HEK293 (cell line): ENCODE data around the gene INCA1.

ENCODE experiments used
- ELK4 ChIP-seq: IDR thresholded peaks from 2 replicates; pipeline ENCODE4 v1.6.1; 2011; ENCODE audit warnings: mild to moderate bottlenecking, low read depth, low read length, borderline replicate concordance
- KLF7 ChIP-seq: fragments of 450-650 bp; formaldehyde crosslinking; IDR thresholded peaks from 2 replicates; pipeline ENCODE4 v1.5.1; 2016; ENCODE audit warnings: missing biosample characterization, missing genetic modification characterization, borderline replicate concordance
- REST ChIP-seq: fragments of 450-650 bp; formaldehyde crosslinking; IDR thresholded peaks from 2 replicates; pipeline ENCODE4 v1.5.1; 2016; ENCODE audit warnings: missing biosample characterization, missing genetic modification characterization
- ZBTB7A ChIP-seq: fragments of 450-650 bp; formaldehyde crosslinking; IDR thresholded peaks from 2 replicates; pipeline ENCODE4 v1.5.1; 2016; ENCODE audit warnings: low read depth, missing biosample characterization, missing genetic modification characterization
- ZNF610 ChIP-seq: fragments of 450-650 bp; formaldehyde crosslinking; IDR thresholded peaks from 2 replicates; pipeline ENCODE4 v1.5.1; 2016; ENCODE audit warnings: missing biosample characterization, missing genetic modification characterization, borderline replicate concordance
- TF ChIP-seq, protein P1 (sequence below): fragments of 450-650 bp; formaldehyde crosslinking; optimal IDR thresholded peaks from 2 replicates; pipeline ENCODE3; 2016; ENCODE audit warnings: missing biosample characterization, mild to moderate bottlenecking, missing genetic modification characterization
- TF ChIP-seq, protein P2 (sequence below): fragments of 450-650 bp; formaldehyde crosslinking; conservative IDR thresholded peaks from 2 replicates; pipeline ENCODE4 v1.5.1; 2016; ENCODE audit warnings: low read depth, missing biosample characterization, missing genetic modification characterization
- TF ChIP-seq, protein P3 (sequence below): fragments of 450-650 bp; formaldehyde crosslinking; IDR thresholded peaks from 2 replicates; pipeline ENCODE4 v1.5.1; 2016; ENCODE audit warnings: missing biosample characterization, missing genetic modification characterization
- TF ChIP-seq, protein P4 (sequence below): fragments of 450-650 bp; formaldehyde crosslinking; IDR thresholded peaks from 2 replicates; pipeline ENCODE4 v1.5.1; 2016; ENCODE audit warnings: missing biosample characterization, missing genetic modification characterization

DNA sequence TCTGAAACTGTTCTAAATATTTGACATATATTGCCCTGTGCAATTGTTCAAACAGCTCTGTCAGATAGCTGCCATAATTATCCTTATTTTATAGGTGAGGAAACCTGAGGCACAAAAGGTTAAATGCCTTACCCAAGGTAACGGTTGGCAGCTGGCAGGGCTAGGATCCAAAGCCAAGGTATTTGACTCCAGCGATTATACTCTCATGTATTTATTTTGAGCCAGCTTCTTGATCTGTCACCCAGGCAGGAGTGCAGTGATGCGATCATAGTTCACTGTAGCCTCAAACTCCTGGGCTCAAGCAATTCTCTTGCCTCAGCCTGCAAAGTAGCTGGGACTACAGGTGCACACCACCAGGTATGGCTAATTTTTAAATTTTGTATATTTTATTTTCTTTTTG is 39.2 kb downstream of the INCA1 start:
- TF ChIP-seq, protein P1, sequence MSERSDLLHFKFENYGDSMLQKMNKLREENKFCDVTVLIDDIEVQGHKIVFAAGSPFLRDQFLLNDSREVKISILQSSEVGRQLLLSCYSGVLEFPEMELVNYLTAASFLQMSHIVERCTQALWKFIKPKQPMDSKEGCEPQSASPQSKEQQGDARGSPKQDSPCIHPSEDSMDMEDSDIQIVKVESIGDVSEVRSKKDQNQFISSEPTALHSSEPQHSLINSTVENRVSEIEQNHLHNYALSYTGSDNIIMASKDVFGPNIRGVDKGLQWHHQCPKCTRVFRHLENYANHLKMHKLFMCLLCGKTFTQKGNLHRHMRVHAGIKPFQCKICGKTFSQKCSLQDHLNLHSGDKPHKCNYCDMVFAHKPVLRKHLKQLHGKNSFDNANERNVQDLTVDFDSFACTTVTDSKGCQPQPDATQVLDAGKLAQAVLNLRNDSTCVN, result no peak
- no peak for TF ChIP-seq ELK4
- TF ChIP-seq, protein P2, sequence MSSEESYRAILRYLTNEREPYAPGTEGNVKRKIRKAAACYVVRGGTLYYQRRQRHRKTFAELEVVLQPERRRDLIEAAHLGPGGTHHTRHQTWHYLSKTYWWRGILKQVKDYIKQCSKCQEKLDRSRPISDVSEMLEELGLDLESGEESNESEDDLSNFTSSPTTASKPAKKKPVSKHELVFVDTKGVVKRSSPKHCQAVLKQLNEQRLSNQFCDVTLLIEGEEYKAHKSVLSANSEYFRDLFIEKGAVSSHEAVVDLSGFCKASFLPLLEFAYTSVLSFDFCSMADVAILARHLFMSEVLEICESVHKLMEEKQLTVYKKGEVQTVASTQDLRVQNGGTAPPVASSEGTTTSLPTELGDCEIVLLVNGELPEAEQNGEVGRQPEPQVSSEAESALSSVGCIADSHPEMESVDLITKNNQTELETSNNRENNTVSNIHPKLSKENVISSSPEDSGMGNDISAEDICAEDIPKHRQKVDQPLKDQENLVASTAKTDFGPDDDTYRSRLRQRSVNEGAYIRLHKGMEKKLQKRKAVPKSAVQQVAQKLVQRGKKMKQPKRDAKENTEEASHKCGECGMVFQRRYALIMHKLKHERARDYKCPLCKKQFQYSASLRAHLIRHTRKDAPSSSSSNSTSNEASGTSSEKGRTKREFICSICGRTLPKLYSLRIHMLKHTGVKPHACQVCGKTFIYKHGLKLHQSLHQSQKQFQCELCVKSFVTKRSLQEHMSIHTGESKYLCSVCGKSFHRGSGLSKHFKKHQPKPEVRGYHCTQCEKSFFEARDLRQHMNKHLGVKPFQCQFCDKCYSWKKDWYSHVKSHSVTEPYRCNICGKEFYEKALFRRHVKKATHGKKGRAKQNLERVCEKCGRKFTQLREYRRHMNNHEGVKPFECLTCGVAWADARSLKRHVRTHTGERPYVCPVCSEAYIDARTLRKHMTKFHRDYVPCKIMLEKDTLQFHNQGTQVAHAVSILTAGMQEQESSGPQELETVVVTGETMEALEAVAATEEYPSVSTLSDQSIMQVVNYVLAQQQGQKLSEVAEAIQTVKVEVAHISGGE (tag by site-specific recombination), result no peak
- TF ChIP-seq ZNF610 (tag by site-specific recombination), result no peak
- no peak for TF ChIP-seq KLF7 (tag by site-specific recombination)
- no peak for TF ChIP-seq REST (tag by site-specific recombination)
- TF ChIP-seq, protein P3, sequence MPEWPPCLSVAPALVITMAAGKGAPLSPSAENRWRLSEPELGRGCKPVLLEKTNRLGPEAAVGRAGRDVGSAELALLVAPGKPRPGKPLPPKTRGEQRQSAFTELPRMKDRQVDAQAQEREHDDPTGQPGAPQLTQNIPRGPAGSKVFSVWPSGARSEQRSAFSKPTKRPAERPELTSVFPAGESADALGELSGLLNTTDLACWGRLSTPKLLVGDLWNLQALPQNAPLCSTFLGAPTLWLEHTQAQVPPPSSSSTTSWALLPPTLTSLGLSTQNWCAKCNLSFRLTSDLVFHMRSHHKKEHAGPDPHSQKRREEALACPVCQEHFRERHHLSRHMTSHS (tag by site-specific recombination), result no peak
- TF ChIP-seq, protein P4, sequence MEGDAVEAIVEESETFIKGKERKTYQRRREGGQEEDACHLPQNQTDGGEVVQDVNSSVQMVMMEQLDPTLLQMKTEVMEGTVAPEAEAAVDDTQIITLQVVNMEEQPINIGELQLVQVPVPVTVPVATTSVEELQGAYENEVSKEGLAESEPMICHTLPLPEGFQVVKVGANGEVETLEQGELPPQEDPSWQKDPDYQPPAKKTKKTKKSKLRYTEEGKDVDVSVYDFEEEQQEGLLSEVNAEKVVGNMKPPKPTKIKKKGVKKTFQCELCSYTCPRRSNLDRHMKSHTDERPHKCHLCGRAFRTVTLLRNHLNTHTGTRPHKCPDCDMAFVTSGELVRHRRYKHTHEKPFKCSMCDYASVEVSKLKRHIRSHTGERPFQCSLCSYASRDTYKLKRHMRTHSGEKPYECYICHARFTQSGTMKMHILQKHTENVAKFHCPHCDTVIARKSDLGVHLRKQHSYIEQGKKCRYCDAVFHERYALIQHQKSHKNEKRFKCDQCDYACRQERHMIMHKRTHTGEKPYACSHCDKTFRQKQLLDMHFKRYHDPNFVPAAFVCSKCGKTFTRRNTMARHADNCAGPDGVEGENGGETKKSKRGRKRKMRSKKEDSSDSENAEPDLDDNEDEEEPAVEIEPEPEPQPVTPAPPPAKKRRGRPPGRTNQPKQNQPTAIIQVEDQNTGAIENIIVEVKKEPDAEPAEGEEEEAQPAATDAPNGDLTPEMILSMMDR (tag by site-specific recombination), result no peak
- no peak for TF ChIP-seq ZBTB7A (tag by site-specific recombination)
